Measurements from ENCODE around the gene STK17A. TPM values are rescaled to one million over a fixed set of nuclear protein-coding genes. Genes with fewer than 3 reads are reported as not detected.

Gene STK17A
- 85.7 and 114 TPM in 2 replicates for total RNA-seq

GRCh38 chr7:43582503-43583423, at the start of gene STK17A:
STK17A (plus strand) TSS chr7:43583108; CDS start chr7:43583244, 136 bp downstream.

Other genes with a start within 250 kb of the STK17A start
- gene COA1, start 146.4 kb downstream of the STK17A start, total RNA-seq, result 45.5 and 48.3 TPM in 2 replicates
- gene BLVRA, start 175.6 kb downstream of the STK17A start, total RNA-seq, result 26.7 and 28.8 TPM in 2 replicates

Data from nasal cavity respiratory epithelium epithelial cell of viscerocranial mucosa (primary cell).